Measurements from ENCODE around the gene CNGA3. TPM values are rescaled to one million over a fixed set of nuclear protein-coding genes. Genes with fewer than 3 reads are reported as not detected.

The CNGA3 gene
- total and polyA plus RNA-seq, 2 of the 4 experiments (the other 2 are of a cell fraction) = under 0.01 TPM; not detected in 1

DNA sequence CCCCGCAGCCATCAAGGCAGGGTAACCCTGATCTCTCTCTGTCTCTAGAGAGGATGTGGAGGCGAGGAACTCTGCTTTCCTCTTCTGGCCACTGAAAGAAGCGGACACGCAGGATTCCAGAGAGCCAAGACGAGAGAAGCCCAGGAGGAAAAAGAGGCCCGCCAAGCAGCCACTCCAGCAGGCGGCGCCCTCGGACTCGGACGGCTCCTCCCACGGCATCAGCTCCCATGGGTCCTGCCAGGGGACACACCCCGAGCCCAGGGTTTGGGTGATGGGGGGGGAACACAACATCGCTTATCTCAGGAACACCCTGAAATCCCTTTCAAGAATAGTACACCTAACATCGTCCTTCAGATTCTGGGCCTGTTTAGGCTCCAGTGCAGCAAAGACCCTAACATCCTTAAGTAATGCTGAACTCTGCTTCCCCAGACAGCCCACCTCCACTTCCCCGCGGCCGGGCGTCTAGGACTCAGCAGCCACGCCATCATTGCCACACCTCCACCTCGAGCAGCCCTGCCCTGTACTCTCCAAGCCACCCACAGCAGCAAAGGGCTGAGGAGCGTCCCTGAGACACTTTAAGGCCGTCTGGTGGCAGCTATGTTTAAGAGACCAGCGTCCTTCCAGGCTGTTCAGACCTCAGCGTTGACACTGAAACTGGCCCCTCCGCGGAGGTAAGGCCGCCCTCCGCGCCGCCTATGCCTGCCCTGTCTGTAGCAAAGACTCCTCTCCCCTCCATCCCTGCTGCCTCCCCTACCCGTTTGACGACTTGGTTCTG lies 34.3 kb upstream of the CNGA3 start:
- H3K4me3 ChIP-seq (ENCODE audit: insufficient read depth, low read depth, low read length) = no peak overlapping the region
- no peak overlapping the region for H3K9ac ChIP-seq (ENCODE audit: low read depth, low read length)
- BruUV-seq (replicated peaks) = no TSS peak
- 47% methylated on average over 3 of the region's 33 CpGs; no CpG with 5 or more reads in 1 of the 2 experiments for WGBS, 2 experiments (ENCODE audit: extremely low coverage in 2 of 2, insufficient read length in 1 of 2)
- H3K18ac ChIP-seq (ENCODE audit: low read depth, low read length) = no peak overlapping the region
- ATAC-seq (ENCODE audit: low read depth) (no peak), DNase-seq (no peak)
- H2BK120ac ChIP-seq (ENCODE audit: low read depth, low read length) = no peak overlapping the region
- no peak overlapping the region for H2BK5ac ChIP-seq (ENCODE audit: low read depth, low read length, poor library complexity, severe bottlenecking)
- H3K56ac ChIP-seq (ENCODE audit: extremely low read depth, insufficient read depth, low read length) = no peak overlapping the region
- POLR2A ChIA-PET (ENCODE audit: unreplicated experiment) = no interaction called here
- H3K4me2 ChIP-seq (ENCODE audit: low read depth, low read length) = no peak overlapping the region
- H2BK20ac ChIP-seq (ENCODE audit: low read depth, low read length) = no peak overlapping the region
- no peak overlapping the region for H2AK5ac ChIP-seq (ENCODE audit: low read depth, low read length)
- H2BK15ac ChIP-seq (ENCODE audit: low read depth, low read length) = no peak overlapping the region
- H2AK9ac ChIP-seq (replicated peaks; ENCODE audit: low read depth, low read length, poor library complexity) = no peak overlapping the region
- H4K8ac ChIP-seq (ENCODE audit: low read depth in 2 of 2, low read length in 2 of 2) = no peak overlapping the region
- H3K23ac ChIP-seq (ENCODE audit: low read depth, low read length) = no peak overlapping the region
- dilution Hi-C loops (cut with HindIII; ENCODE audit: low sequenced_read_pairs, unreplicated experiment) (no loop called here), intact Hi-C loops (cut with micrococcal nuclease) (no loop called here), in situ Hi-C loops (cut with MboI; ENCODE audit: low sequenced_read_pairs) (no loop called here)
- H3K27me3 ChIP-seq (ENCODE audit: control insufficient read depth, insufficient read depth, low read length) = peaks cover 8% of the 10 kb centered on the region
- H3K36me3 ChIP-seq (ENCODE audit: control insufficient read depth, insufficient read depth, low read length) = no peaks in the 10 kb centered on the region
- no peak overlapping the region for H2AFZ ChIP-seq (replicated peaks; ENCODE audit: low read length, poor library complexity)
- no peak overlapping the region for H3K27ac ChIP-seq (ENCODE audit: insufficient read depth, low read length)
- H3K9me3 ChIP-seq (ENCODE audit: control insufficient read depth, insufficient read depth, low read length) = no peaks in the 10 kb centered on the region
- H4K91ac ChIP-seq (ENCODE audit: insufficient read depth, low read depth, low read length) = no peak overlapping the region
- no peaks in the 10 kb centered on the region for H3K79me1 ChIP-seq (ENCODE audit: low read depth in 1 of 2, low read length in 2 of 2)
- TF ChIP-seq RCOR1 (IDR thresholded peaks at IDR 0.05; ENCODE audit: insufficient replicate concordance, low read length) (no peak), MAFK (IDR thresholded peaks at IDR 0.05; ENCODE audit: low read depth, low read length) (no peak), BHLHE40 (IDR thresholded peaks at IDR 0.05; ENCODE audit: low read depth, low read length) (no peak), CHD1 (IDR thresholded peaks at IDR 0.05; ENCODE audit: low read depth, low read length) (no peak), RFX5 (IDR thresholded peaks at IDR 0.05; ENCODE audit: low read depth, low read length) (no peak), MAZ (IDR thresholded peaks at IDR 0.05; ENCODE audit: borderline replicate concordance, low read depth, low read length) (no peak), MXI1 (IDR thresholded peaks at IDR 0.05; ENCODE audit: borderline replicate concordance, low read depth, low read length) (no peak), NFE2L2 (IDR thresholded peaks at IDR 0.05; ENCODE audit: low read depth, low read length) (no peak), POLR2A (IDR thresholded peaks at IDR 0.05; ENCODE audit: low read depth, low read length) (no peak), CEBPB (IDR thresholded peaks at IDR 0.05; ENCODE audit: low read depth, low read length) (no peak), FOS (IDR thresholded peaks at IDR 0.05; ENCODE audit: low read depth, low read length) (no peak), RAD21 (IDR thresholded peaks at IDR 0.05; ENCODE audit: low read length) (no peak), SMC3 (IDR thresholded peaks at IDR 0.05; ENCODE audit: low read depth, low read length) (no peak)
- TF ChIP-seq, protein P1, sequence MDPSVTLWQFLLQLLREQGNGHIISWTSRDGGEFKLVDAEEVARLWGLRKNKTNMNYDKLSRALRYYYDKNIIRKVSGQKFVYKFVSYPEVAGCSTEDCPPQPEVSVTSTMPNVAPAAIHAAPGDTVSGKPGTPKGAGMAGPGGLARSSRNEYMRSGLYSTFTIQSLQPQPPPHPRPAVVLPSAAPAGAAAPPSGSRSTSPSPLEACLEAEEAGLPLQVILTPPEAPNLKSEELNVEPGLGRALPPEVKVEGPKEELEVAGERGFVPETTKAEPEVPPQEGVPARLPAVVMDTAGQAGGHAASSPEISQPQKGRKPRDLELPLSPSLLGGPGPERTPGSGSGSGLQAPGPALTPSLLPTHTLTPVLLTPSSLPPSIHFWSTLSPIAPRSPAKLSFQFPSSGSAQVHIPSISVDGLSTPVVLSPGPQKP (IDR thresholded peaks at IDR 0.05; ENCODE audit: borderline replicate concordance, low read depth, low read length) = no peak
- TF ChIP-seq, protein P2, sequence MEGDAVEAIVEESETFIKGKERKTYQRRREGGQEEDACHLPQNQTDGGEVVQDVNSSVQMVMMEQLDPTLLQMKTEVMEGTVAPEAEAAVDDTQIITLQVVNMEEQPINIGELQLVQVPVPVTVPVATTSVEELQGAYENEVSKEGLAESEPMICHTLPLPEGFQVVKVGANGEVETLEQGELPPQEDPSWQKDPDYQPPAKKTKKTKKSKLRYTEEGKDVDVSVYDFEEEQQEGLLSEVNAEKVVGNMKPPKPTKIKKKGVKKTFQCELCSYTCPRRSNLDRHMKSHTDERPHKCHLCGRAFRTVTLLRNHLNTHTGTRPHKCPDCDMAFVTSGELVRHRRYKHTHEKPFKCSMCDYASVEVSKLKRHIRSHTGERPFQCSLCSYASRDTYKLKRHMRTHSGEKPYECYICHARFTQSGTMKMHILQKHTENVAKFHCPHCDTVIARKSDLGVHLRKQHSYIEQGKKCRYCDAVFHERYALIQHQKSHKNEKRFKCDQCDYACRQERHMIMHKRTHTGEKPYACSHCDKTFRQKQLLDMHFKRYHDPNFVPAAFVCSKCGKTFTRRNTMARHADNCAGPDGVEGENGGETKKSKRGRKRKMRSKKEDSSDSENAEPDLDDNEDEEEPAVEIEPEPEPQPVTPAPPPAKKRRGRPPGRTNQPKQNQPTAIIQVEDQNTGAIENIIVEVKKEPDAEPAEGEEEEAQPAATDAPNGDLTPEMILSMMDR (conservative IDR thresholded peaks at IDR 0.05; ENCODE audit: low read depth, low read length) = no peak
- TF ChIP-seq, protein P3, sequence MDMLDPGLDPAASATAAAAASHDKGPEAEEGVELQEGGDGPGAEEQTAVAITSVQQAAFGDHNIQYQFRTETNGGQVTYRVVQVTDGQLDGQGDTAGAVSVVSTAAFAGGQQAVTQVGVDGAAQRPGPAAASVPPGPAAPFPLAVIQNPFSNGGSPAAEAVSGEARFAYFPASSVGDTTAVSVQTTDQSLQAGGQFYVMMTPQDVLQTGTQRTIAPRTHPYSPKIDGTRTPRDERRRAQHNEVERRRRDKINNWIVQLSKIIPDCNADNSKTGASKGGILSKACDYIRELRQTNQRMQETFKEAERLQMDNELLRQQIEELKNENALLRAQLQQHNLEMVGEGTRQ (IDR thresholded peaks at IDR 0.05; ENCODE audit: low read depth, low read length) = no peak
- H3K9me1 ChIP-seq (ENCODE audit: insufficient read depth, low read length) = no peaks in the 10 kb centered on the region
- H3K4me1 ChIP-seq (ENCODE audit: control insufficient read depth, insufficient read depth, low read length) = no peaks in the 10 kb centered on the region
- no peak overlapping the region for H3K14ac ChIP-seq (replicated peaks; ENCODE audit: low read depth, low read length)
- no peak overlapping the region for H3K4ac ChIP-seq (ENCODE audit: low read depth, low read length)
- no peak overlapping the region for H4K5ac ChIP-seq (ENCODE audit: low read depth, low read length)
- no peaks in the 10 kb centered on the region for H4K20me1 ChIP-seq (ENCODE audit: insufficient read depth, low read length)
- CTCF ChIA-PET = no interaction called here

Data from IMR-90 (cell line).